DND-41 (cell line): ENCODE data around the gene CACTIN.

Source experiments
- ATAC-seq: fragments of 200-7000 bp; cut with Tn5 transposase; 3 replicates; pipeline ENCODE4 v1.9.1; 2021; ENCODE audit warnings: low read depth; ENCODE audit not compliant: insufficient read depth
- DNase-seq: peaks from one replicate; pipeline ENCODE4 v3.0.0-alpha.2; 2020
- H2AFZ ChIP-seq: 2 replicates; pipeline ENCODE4 v1.6.0; 2012; ENCODE audit warnings: low read depth, low read length
- H3K27ac ChIP-seq: 2 replicates; pipeline ENCODE4 v1.5.1; 2012; ENCODE audit warnings: low read length, inconsistent platforms
- H3K27me3 ChIP-seq: fragments of 200-600 bp; sonication (generic); 2 replicates; pipeline ENCODE4 v1.6.0; 2012; ENCODE audit warnings: low read length, mild to moderate bottlenecking, inconsistent platforms; ENCODE audit not compliant: insufficient read depth, poor library complexity
- H3K36me3 ChIP-seq: 2 replicates; pipeline ENCODE4 v1.5.1; 2012; ENCODE audit warnings: low read length, inconsistent platforms; ENCODE audit not compliant: insufficient read depth
- H3K4me1 ChIP-seq: 2 replicates; pipeline ENCODE4 v1.5.1; 2012; ENCODE audit warnings: mild to moderate bottlenecking, low read length; ENCODE audit not compliant: insufficient read depth
- H3K4me2 ChIP-seq: 2 replicates; pipeline ENCODE4 v1.6.0; 2012; ENCODE audit warnings: mild to moderate bottlenecking, moderate library complexity, low read length, inconsistent platforms; ENCODE audit not compliant: insufficient read depth
- H3K4me3 ChIP-seq, 2 experiments: fragments of 200-600 bp in 1 of 2; shearing (Covaris generic) in 1 of 2; 2 replicates each; pipeline ENCODE4 v1.5.1; 2012 to 2016; ENCODE audit warnings: inconsistent platforms in 2 of 2, low read length in 2 of 2, mild to moderate bottlenecking in 2 of 2, low read depth in 1 of 2, moderate library complexity in 1 of 2
- H3K79me2 ChIP-seq: 2 replicates; pipeline ENCODE4 v1.6.0; 2012; ENCODE audit warnings: low read length, inconsistent platforms; ENCODE audit not compliant: insufficient read depth
- H3K9ac ChIP-seq: 2 replicates; pipeline ENCODE4 v1.6.0; 2012; ENCODE audit warnings: low read depth, mild to moderate bottlenecking, inconsistent platforms, low read length, moderate library complexity
- H3K9me3 ChIP-seq: 2 replicates; pipeline ENCODE4 v1.5.1; 2012; ENCODE audit warnings: low read length, moderate library complexity, mild to moderate bottlenecking, inconsistent platforms; ENCODE audit not compliant: insufficient read depth, severe bottlenecking
- H4K20me1 ChIP-seq: 2 replicates; pipeline ENCODE4 v1.6.0; 2012; ENCODE audit warnings: low read length; ENCODE audit not compliant: insufficient read depth
- CTCF ChIP-seq: IDR thresholded peaks from 2 replicates; pipeline ENCODE4 v1.5.1; 2012; ENCODE audit warnings: borderline replicate concordance, low read length, moderate library complexity, mild to moderate bottlenecking; ENCODE audit not compliant: poor library complexity, severe bottlenecking; ENCODE audit errors: extremely low read depth
- EZH2 ChIP-seq: IDR thresholded peaks from 3 replicates; pipeline ENCODE4 v1.6.1; 2012; ENCODE audit warnings: borderline replicate concordance, low read depth, mild to moderate bottlenecking, moderate library complexity, low read length, inconsistent platforms; ENCODE audit not compliant: severe bottlenecking

The CACTIN gene

GRCh38 chr19:3589439-3589838 lies 37.2 kb downstream of the CACTIN start:
- no peaks in the 10 kb centered on the region for H3K4me1 ChIP-seq
- H4K20me1 ChIP-seq = no peaks in the 10 kb centered on the region
- H3K27ac ChIP-seq = no peak overlapping the region
- TF ChIP-seq EZH2 = no peak
- TF ChIP-seq CTCF = no peak
- no peaks in the 10 kb centered on the region for H3K79me2 ChIP-seq
- no peak overlapping the region for H2AFZ ChIP-seq
- H3K27me3 ChIP-seq = no peaks in the 10 kb centered on the region
- H3K9ac ChIP-seq = no peak overlapping the region
- H3K4me2 ChIP-seq = no peak overlapping the region
- no peaks in the 10 kb centered on the region for H3K36me3 ChIP-seq
- H3K4me3 ChIP-seq = no peak overlapping the region
- peaks cover 4% of the 10 kb centered on the region for H3K9me3 ChIP-seq
- ATAC-seq = no peak
- DNase-seq = no peak

- DNase-seq (no peak), ATAC-seq (no peak)
- Histone ChIP-seq H3K9ac (no peak overlapping the region), H3K27me3 (no peaks in the 10 kb centered on the region), H3K9me3 (peaks cover 4% of the 10 kb centered on the region), H3K4me2 (no peak overlapping the region), H3K4me3 (no peak overlapping the region), H3K27ac (no peak overlapping the region), H3K79me2 (no peaks in the 10 kb centered on the region), H3K36me3 (no peaks in the 10 kb centered on the region), H4K20me1 (no peaks in the 10 kb centered on the region), H3K4me1 (no peaks in the 10 kb centered on the region), H2AFZ (no peak overlapping the region)
- TF ChIP-seq EZH2 (no peak), CTCF (no peak)
These were observed 39.8 kb downstream of the CACTIN start for GRCh38 chr19:3586707-3587346.

- Histone ChIP-seq H3K27ac (no peak overlapping the region), H4K20me1 (no peaks in the 10 kb centered on the region), H3K4me1 (no peaks in the 10 kb centered on the region), H2AFZ (no peak overlapping the region), H3K9me3 (peaks cover 4% of the 10 kb centered on the region), H3K4me2 (no peak overlapping the region), H3K27me3 (no peaks in the 10 kb centered on the region), H3K36me3 (no peaks in the 10 kb centered on the region), H3K4me3 (no peak overlapping the region), H3K79me2 (no peaks in the 10 kb centered on the region), H3K9ac (no peak overlapping the region)
- no peak for ATAC-seq
- DNase-seq = peak; percentile 33
- TF ChIP-seq CTCF = peak; percentile 65
- no peak for TF ChIP-seq EZH2
These were observed 40.4 kb downstream of the CACTIN start for GRCh38 chr19:3586127-3586626.
